Activated naive CD4-positive, alpha-beta T cell (primary cell): Measurements from ENCODE around the gene ANKDD1B.

Experiments used
- DNase-seq, 4 experiments: peaks; one replicate each; lab custom pipeline; 2025; lab: John Stamatoyannopoulos, UW

Gene ANKDD1B

GRCh38 chr5:75616971-75617621 is 5.8 kb downstream of the ANKDD1B start:
- DNase-seq = no peak

- DNase-seq = no peak
Measured at GRCh38 chr5:75617736-75618352, 6.6 kb downstream of the ANKDD1B start.

- no peak for DNase-seq
Measured at GRCh38 chr5:75620184-75620959, 9.1 kb downstream of the ANKDD1B start.

GRCh38 chr5:75622564-75622963 is 11.3 kb downstream of the ANKDD1B start:
- DNase-seq = no peak

- DNase-seq = no peak
Measured at GRCh38 chr5:75623846-75624245, 12.6 kb downstream of the ANKDD1B start.

GRCh38 chr5:75626959-75627358 is 15.7 kb downstream of the ANKDD1B start:
- DNase-seq = no peak

- DNase-seq = no peak
Measured at GRCh38 chr5:75627801-75628200, 16.5 kb downstream of the ANKDD1B start.

GRCh38 chr5:75630875-75631274 is 19.6 kb downstream of the ANKDD1B start:
- DNase-seq = no peak

GRCh38 chr5:75632321-75632720 is 21.1 kb downstream of the ANKDD1B start:
- no peak for DNase-seq

GRCh38 chr5:75637949-75638348 is 26.7 kb downstream of the ANKDD1B start:
- DNase-seq = no peak

- no peak for DNase-seq
Measured at GRCh38 chr5:75639535-75640311, 28.5 kb downstream of the ANKDD1B start.

- DNase-seq = no peak
Measured at GRCh38 chr5:75640395-75640794, 29.1 kb downstream of the ANKDD1B start.

- no peak for DNase-seq
Measured at GRCh38 chr5:75640826-75641225, 29.6 kb downstream of the ANKDD1B start.

GRCh38 chr5:75648712-75649111 is 37.5 kb downstream of the ANKDD1B start:
- DNase-seq = no peak

- no peak for DNase-seq
Measured at GRCh38 chr5:75651575-75652238, 40.5 kb downstream of the ANKDD1B start.

- DNase-seq = no peak
Measured at GRCh38 chr5:75653521-75653920, 42.3 kb downstream of the ANKDD1B start.

GRCh38 chr5:75654693-75655295 is 43.5 kb downstream of the ANKDD1B start:
- no peak for DNase-seq

- DNase-seq = no peak
Measured at GRCh38 chr5:75656311-75657003, 45.2 kb downstream of the ANKDD1B start.

- no peak for DNase-seq
Measured at GRCh38 chr5:75659791-75660450, 48.7 kb downstream of the ANKDD1B start.
